ENCODE data around the gene PPP1R13B.

- TF ChIP-seq CTCF (IDR thresholded peaks at IDR 0.05 in 2 of 3, conservative IDR thresholded peaks at IDR 0.05 in 1 of 3; ENCODE audit: borderline replicate concordance in 1 of 3, insufficient read depth in 1 of 3, low read depth in 2 of 3, low read length in 2 of 3) (no peak), TCF7L2 (IDR thresholded peaks at IDR 0.05; ENCODE audit: borderline replicate concordance, extremely low read depth, insufficient read depth, insufficient read length) (no peak), EZH2phosphoT487 (IDR thresholded peaks at IDR 0.05; ENCODE audit: borderline replicate concordance) (no peak), POLR2A (IDR thresholded peaks at IDR 0.05; ENCODE audit: borderline replicate concordance, extremely low read depth, insufficient read depth, insufficient read length) (no peak), ATF3 (IDR thresholded peaks at IDR 0.05) (no peak), EZH2 (IDR thresholded peaks at IDR 0.05) (no peak), JUND (IDR thresholded peaks at IDR 0.05) (no peak), RAD21 (IDR thresholded peaks at IDR 0.05; ENCODE audit: low read depth) (no peak), ELF1 (IDR thresholded peaks at IDR 0.05; ENCODE audit: borderline replicate concordance, low read depth) (no peak)
Measured at GRCh38 chr14:103788086-103788485, 59.3 kb downstream of the PPP1R13B start.
